KOPT-K1 (cell line): Measurements from ENCODE around the gene PDE1C.
"Not testable (repeated sequence)": the region's sequence is repeated elsewhere in the genome, so short reads cannot be mapped to it uniquely, and the experiment has no call there.

Source experiments
- H3K27ac ChIP-seq: fragments of 200-600 bp; sonication (generic); 2 replicates; pipeline ENCODE4 v1.5.1; 2016; ENCODE audit warnings: antibody characterized with exemption, mild to moderate bottlenecking, low read depth, low read length; ENCODE audit not compliant: poor library complexity, severe bottlenecking
- H3K36me3 ChIP-seq: fragments of 200-600 bp; sonication (generic); 2 replicates; pipeline ENCODE4 v1.5.1; 2017; ENCODE audit warnings: antibody characterized with exemption, mild to moderate bottlenecking, low read length, moderate library complexity; ENCODE audit not compliant: insufficient read depth
- H3K9me3 ChIP-seq: fragments of 200-600 bp; sonication (generic); 2 replicates; pipeline ENCODE4 v1.5.1; 2017; ENCODE audit warnings: antibody characterized with exemption, low read length, mild to moderate bottlenecking; ENCODE audit not compliant: insufficient read depth, poor library complexity, severe bottlenecking

PDE1C gene

DNA sequence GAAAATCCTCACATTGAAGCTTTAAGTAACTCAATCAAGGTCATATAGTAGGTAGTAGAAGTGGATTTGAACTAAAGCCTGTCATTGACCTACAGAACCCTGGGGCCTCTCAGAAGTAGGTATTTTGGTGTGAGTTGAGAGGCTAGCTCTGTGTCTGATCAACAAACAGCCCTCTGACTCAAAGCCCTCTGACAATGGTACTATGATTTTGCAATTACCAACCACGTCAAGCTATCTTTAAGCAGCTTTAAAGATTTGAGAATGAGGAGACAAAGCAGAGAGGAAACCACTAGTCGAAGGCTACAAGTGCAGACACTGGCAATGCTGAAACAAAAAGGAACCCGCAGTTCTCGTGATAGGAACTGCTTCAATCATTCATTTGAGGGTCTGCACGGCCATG, 19.0 kb upstream of the PDE1C start:
- Histone ChIP-seq H3K36me3 (no peaks in the 10 kb centered on the region), H3K27ac (no peak overlapping the region), H3K9me3 (no peaks in the 10 kb centered on the region)

DNA sequence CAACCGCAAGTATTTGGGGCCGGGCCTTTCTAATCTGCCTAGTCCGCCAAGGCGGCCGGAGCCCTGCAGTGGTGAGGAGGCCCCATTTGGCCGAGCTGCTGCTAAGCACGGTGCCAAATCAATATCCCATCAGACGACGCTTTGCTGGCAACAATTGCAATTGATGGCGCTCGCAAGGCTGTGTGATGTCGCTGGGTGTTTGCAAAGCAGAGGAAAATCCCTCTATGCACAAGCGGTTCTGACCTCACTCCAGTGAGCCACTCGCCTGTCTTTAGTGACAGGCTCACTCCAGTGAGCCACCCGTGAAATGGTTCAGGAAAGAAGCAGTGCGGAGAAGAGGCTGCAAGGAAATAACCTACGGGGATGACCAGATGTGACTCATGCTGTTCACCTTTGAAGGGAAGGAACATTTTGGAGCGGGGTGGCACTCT, 18.3 kb upstream of the PDE1C start:
- Histone ChIP-seq H3K27ac (no peak overlapping the region), H3K36me3 (no peaks in the 10 kb centered on the region), H3K9me3 (no peaks in the 10 kb centered on the region)

DNA sequence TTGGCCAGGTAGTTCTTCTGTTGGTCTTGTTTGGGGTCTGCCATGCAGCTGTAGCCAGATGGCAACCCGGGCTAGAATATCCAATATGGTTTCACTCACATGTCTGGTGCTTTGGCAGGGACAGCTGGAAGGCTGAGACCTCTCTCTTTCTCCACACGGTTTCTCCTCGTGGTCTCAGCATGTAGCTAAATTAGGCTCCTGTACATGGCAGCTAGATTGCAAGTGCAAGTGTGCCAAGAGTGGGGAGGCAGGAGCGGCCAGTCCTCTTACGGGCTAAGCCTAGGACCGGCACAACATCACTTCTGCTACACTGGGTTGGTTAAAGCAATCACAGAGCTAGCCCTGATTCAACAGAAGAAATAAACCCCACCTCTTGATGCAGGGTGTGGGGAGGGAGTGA, 9.3 kb upstream of the PDE1C start:
- H3K9me3 ChIP-seq = no peaks in the 10 kb centered on the region
- H3K36me3 ChIP-seq = no peaks in the 10 kb centered on the region

DNA sequence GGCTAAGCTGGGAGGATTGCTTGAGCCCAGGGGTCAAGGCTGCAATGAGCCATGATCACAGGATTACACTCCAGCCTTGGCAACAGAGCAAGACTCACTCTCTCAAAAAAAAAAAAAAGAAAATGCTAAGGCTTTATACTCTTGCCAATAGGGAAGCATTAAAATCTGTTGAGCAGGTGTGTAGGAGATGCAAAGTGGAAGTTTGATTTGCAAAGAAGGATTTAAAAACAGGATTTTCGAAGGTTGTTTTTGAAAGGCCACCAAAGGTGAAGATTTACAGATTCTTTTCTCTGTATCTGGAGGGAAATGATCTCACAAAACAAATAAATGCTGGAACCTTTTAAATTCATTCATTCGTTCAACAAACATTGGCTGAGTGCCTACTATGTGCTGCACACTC, 8.6 kb upstream of the PDE1C start:
- Histone ChIP-seq H3K27ac (no peak overlapping the region), H3K9me3 (no peaks in the 10 kb centered on the region), H3K36me3 (no peaks in the 10 kb centered on the region)

More for the DNA sequence above, 9.3 kb upstream of the PDE1C start:
- no peak overlapping the region for H3K27ac ChIP-seq

GRCh38 chr7:32077806-32078205, 7.6 kb upstream of the PDE1C start:
- H3K27ac ChIP-seq = no peak overlapping the region
- H3K9me3 ChIP-seq = no peaks in the 10 kb centered on the region
- H3K36me3 ChIP-seq = no peaks in the 10 kb centered on the region

- not testable (repeated sequence) for H3K27ac ChIP-seq, H3K9me3 ChIP-seq, H3K36me3 ChIP-seq
These were observed 6.6 kb upstream of the PDE1C start for GRCh38 chr7:32076802-32077201.

DNA sequence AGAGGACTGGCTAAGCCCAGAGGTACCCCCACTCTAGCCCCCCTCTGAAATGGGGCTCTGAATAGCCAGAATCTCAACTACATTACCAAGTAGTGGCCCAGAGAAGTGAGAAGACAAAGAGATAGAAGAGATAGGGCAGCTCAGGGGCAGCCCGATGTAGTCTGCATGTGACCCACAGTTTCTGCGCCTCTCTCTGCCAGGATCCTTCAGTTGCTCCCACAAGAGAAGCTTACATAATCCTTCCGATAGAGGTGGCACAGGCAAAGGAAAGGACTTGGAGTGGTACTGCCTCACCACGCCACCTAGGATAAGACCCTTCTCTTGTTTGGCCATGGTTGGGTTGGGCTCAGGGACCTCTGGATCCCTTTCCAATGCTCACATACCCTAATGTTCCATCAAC, 5.4 kb upstream of the PDE1C start:
- Histone ChIP-seq H3K36me3 (no peaks in the 10 kb centered on the region), H3K9me3 (no peaks in the 10 kb centered on the region), H3K27ac (no peak overlapping the region)

- Histone ChIP-seq H3K36me3 (no peaks in the 10 kb centered on the region), H3K27ac (no peak overlapping the region), H3K9me3 (no peaks in the 10 kb centered on the region)
These were observed 4.8 kb upstream of the PDE1C start for GRCh38 chr7:32074787-32075585.

DNA sequence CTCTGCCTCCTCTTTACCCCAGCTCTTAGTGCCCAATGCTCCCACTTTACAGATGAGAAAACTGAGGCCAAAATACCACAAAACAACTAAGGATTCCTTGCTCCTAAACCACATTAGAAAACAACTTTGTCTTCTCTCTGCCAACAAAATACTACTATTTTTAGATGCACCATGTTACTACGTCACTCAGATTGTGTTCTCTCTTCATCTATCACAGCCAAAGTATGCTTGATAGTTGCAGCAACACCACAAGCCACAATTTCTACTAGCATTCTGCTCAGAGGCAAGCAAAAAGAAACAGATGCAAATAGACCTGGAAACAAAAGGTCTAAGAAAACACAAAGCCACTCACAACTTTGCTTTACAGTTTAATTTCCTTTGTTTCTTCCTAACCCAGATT, 3.3 kb upstream of the PDE1C start:
- H3K36me3 ChIP-seq = no peaks in the 10 kb centered on the region
- H3K9me3 ChIP-seq = no peaks in the 10 kb centered on the region
- no peak overlapping the region for H3K27ac ChIP-seq

DNA sequence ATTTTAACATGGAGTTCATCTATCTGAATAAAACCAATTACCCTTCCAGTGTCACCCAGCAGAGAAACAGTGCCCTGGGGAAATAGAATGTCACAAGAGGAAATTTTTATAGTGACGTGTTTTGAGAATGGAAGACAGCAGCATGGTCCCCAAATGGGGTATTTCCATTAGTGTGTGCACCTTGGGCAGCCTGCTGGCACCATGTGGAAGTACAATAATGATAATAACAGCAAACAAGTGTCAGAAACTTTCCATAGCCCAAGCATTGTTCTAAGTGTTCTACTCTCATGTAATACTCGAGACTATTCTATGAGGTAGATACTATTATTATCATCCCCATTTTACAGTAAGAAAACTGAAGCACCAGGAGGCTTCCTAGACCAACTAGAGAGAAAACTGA, 2.2 kb upstream of the PDE1C start:
- Histone ChIP-seq H3K27ac (no peak overlapping the region), H3K9me3 (no peaks in the 10 kb centered on the region), H3K36me3 (no peaks in the 10 kb centered on the region)

- H3K27ac ChIP-seq = no peak overlapping the region
- no peaks in the 10 kb centered on the region for H3K9me3 ChIP-seq
- H3K36me3 ChIP-seq = no peaks in the 10 kb centered on the region
These were observed 1.4 kb upstream of the PDE1C start for GRCh38 chr7:32071466-32072091.

DNA sequence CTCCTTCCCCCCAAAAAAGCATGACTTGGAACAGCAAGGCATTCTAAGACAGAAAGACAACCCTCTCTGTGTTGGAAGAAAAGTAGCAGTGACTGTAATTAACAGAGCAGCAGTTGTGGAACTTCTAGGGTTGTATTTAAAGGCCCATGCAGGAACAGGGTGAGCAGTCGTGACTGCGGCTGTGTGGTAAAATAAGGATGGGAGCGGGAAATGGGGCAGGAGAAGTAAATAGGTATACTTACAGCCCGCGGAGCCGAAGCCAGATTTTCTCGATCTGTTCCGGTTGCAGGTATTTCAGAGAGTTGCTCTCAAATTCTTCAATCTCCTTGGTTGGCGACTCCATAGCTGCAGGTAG, 179 bp downstream of the PDE1C start:
- no peak overlapping the region for H3K27ac ChIP-seq
- no peaks in the 10 kb centered on the region for H3K9me3 ChIP-seq
- no peaks in the 10 kb centered on the region for H3K36me3 ChIP-seq

DNA sequence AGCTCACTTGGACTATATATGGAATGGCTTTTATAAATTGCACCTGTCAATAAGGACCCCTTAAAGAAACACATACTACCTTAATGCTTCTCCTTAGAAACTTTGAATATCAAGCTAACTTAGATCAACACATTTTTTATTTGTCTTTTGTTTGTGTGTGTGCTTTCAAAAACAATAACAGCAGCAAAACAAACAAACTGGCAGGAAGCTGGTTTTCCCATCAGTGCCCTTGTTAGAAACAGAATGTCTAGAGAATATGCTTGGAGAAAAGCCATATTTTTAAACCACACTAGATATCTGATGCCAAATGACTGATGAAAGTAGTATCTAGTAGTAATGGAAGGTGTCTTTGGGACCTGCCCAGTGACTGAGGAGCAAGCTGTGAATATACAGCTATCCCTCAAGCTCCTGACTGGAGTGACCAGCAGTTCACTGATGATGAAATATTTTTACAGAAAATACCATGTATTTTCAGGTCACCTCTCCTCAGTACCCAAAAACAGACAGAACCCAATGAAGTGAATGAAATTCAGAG, 1.0 kb downstream of the PDE1C start:
- H3K27ac ChIP-seq = no peak overlapping the region
- no peaks in the 10 kb centered on the region for H3K9me3 ChIP-seq
- H3K36me3 ChIP-seq = no peaks in the 10 kb centered on the region

- Histone ChIP-seq H3K36me3 (no peaks in the 10 kb centered on the region), H3K27ac (no peak overlapping the region), H3K9me3 (no peaks in the 10 kb centered on the region)
These were observed 1.7 kb downstream of the PDE1C start for GRCh38 chr7:32068411-32069101.

DNA sequence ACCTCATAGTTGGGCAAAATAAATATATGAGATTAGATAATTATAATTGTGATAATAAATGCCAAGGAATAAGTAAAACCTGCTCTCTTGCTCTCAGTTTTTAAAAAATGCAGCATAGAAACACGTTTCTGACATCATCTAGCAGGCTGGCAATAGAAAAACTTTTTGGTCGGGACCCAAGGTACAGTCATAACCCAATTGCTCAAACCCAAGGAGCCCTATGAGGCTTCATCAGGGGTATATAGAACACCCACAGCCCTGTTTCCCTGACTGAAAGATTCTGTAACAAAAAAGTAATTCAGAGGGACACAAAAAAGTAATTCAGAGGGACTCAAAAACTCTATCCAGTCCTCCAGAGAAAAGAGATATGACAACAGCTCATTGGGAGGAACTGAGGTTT, 3.8 kb downstream of the PDE1C start:
- no peaks in the 10 kb centered on the region for H3K9me3 ChIP-seq
- H3K36me3 ChIP-seq = no peaks in the 10 kb centered on the region
- no peak overlapping the region for H3K27ac ChIP-seq
